NCI-H1930 (cell line): ENCODE measurements around the gene CCDC47.
"Not testable (repeated sequence)": the region's sequence is repeated elsewhere in the genome, so short reads cannot be mapped to it uniquely, and the experiment has no call there.

Experiments used
- DNase-seq, 2 experiments: peaks; one replicate each; lab custom pipeline; 2025; lab: John Stamatoyannopoulos, UW

The CCDC47 gene

DNA sequence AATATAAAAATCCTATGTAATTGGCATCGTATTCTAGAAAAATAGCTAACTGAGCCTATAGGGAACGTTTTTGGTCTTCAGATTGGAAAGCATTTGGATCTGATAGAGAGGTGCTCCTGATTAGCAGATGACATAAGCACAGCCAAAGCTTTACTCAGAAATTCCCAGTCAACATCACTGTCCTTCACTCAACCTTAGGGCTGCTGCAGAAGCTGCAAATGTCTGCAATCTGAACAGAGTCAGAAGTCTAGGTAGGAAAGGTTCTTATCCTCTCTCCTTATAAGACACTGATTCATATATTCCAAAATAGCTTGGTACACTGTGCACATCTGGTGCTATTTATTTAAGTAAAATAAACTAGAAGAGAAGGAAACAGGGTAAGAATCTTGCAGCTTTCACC is 51.0 kb downstream of the CCDC47 start:
- DNase-seq: no peak

DNA sequence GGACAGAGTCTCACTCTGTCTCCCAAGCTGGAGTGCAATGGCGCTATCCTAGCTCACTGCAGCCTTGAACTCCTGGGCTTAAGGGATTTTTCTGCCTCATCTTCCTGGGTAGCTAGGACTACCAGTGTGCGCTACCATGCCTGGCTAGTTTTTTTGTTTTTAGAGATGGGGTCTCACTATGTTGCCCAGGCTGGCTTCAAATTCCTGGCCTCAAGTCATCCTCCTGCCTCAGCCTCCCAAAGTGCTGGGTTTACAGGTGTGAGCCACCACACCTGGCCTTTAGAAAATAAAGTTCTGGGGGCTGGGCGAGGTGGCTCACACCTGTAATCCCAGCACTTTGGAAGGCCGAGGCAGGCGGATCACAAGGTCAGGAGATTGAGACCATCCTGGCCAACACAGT is 53.2 kb downstream of the CCDC47 start:
- DNase-seq: not testable (repeated sequence)

DNA sequence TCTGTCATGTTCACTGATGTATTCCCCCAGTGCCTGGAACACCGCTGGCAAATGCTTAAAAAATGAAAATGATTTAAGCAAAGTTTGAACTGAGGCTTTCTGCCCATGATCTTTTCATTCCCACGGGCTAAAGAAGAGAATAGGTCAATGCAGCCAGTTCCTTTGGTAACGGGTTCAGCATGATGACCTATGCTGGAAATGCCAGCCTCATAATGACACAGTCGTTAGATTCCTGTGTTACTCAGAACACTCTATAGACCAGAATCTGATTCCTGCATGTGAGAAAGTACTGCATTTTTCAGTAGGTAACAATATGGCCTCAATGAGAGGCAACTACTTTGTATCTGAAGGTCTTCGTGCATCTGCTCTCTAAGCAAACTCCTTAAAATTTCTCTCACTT is 54.4 kb downstream of the CCDC47 start:
- DNase-seq: no peak

DNA sequence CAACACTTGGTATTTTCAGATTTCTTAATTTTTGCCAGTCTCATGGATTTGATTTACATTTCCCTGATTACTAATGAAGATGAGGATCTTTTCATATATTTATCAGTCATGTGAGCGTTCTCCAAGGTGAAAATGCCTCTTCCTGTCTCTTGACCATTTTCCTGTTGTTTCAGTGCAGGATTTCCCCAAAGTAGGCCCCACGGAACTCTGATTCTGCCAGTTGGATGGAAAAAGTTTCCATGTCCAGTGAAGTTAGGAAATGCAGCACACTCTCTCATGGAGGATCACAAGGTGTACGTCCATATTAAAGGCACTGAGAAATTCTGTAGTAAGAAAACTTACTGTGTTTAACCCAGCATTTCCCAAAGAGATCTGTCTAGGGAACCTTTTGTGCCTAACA is 57.0 kb downstream of the CCDC47 start:
- DNase-seq: no peak

DNA sequence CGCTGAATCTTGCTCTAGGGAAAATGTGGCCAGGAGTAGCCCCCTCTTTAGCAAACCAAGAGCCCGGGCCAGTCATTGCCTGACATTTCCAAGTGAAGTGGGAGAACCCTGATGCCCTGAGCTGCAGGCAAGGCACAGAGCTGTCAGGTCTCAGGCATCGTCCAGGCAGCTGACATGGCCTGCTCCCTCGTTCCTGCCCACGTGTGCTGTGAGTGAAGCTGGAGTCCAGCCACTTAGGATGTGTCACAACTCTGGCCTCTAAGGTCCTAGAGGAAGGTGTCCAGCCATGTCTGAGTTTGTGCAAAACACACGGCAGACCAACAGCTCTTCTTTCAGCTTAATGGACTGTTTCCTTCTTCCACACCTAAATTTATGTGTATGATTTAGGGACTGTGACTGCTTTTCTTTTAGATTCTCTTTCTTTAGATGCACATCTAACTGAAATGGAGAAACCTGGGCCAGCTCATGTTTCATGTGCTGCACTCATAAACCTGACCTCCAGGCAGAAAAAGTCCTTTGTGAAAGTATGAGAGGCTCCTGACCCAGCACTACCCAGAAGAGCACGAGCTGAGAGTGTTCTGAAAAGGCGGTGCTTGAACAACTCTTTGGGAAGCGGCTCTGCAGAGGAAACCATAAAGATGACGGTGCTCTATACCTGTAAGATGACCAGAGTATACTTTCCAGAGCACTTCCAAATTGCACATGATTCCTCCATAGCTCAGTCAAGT is 58.7 kb downstream of the CCDC47 start:
- DNase-seq: no peak

DNA sequence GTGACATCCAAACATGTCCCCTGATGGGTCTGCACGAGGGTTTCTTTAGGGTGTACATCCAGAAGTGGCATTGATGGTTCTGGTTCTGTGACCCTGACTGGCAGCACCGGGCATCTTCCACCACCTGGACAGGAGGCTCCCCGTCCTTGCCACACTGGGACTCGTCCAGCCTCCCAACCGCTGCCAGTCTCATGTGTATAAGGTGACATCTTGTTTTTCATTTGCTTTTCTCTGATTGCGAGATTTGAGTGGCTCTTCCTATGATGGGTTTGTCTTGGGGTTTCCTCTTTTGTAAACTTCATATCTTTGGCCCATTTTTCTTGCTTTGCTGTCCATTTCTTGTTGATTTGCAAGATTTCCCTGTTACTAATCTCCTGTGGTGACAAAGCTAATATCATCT is 64.3 kb downstream of the CCDC47 start:
- no peak for DNase-seq

DNA sequence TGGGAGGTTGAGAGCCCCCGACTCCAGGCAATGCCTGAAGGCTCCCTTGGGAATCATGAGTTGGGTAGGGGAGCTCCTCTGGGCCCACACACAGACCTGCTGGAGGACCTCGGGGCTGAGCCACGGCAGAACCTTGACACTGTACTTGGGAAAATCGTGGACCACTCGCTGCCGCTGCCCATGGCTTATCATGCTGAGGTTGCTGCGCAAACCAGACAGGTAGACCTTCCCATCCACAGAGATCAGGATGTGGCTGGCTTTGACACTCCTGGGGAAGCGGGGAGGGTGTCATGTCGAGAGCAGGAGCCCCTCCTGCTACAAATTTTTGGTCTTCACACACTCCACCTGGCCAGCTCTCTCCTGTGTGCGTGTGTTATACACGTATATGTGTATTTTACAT is 66.2 kb downstream of the CCDC47 start:
- no peak for DNase-seq

DNA sequence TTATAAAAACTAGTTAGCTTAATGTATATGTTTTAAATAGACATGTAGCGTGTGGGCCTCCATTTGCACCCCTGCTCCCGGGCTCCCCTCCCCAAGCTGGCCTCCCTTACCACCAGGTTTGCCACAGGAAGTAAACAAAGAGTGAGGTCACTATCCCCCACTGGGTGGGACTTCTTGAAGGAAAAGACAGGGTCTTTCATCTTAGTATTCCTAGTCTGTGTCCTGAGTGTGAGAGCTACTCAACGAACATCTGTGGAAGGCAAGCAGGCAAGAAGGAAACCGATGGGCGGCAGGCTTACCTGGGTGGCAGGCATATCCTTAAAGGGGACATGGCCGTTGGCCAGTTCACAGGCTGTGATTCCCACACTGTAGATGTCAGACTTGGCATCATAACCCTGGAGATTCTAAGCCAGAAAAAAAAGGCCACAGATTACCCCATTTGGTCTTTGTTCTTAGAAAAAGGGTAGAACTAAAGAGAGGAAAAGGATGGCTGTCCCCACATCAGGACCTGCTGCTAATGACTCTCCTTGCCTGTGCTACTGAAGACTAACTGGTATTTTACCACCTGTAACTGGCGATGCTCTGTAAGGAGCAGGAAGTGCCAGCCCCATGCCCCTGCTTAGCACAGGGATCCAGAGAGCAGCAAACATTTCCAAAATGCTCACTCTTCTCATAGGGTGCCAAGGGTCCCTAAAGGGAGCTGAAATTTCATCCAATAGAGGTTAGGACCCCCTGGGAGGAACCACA is 66.9 kb downstream of the CCDC47 start:
- DNase-seq: no peak

DNA sequence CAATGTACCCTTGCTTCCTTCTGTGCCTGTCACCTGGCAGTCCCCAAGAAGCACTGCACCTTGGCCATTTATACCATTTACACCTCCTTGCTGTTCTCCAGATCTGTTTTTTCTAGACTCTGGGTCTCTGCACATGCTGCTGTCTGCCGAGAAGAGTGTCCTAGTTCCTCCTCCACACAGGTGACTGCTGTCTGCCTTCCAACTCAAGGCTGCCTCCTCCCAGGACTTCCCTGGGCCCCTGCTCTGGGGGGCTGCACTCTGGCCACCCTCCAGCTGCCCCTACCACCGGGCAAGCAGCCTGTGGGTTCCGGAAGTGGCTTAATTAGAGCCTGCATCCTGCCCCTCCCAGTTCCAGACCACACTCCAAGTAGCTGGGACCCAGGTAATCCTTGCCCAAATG is 67.7 kb downstream of the CCDC47 start:
- DNase-seq: no peak

DNA sequence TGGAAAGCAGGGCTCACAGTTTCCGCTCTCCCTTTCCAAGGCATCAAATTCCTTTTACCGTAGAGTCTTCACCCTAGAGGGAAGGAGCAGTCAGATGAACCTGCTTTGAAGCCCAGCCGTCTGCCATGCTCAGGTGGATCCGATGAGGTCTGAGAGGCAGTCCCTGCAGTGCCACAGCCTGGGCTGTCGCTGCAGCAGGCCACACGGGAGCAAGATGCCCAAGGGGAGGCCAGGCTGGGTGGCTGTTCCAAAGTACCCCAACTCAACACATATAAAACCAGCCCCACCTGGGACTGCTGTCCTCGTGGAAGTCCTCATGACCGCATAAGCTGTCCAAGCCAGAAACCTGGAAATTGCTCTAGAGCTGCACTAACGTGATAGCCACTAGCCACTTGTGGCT is 68.6 kb downstream of the CCDC47 start:
- DNase-seq: no peak

DNA sequence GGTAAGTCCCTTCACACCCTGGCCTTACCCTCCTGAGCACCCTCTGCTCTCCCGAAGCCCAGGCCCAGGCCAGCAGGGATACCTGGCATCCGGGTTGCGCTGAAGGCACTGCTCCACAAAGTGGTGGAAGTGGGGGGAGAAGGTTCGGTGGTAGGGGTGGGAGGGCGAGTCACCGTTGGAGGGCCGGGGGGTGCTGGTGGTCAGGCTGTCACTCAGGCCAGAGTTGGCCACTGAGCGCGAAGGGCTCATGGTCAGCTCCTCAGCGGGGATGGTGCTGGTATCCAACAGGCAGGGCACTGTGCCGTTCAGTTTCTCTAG is 69.2 kb downstream of the CCDC47 start:
- DNase-seq: no peak

DNA sequence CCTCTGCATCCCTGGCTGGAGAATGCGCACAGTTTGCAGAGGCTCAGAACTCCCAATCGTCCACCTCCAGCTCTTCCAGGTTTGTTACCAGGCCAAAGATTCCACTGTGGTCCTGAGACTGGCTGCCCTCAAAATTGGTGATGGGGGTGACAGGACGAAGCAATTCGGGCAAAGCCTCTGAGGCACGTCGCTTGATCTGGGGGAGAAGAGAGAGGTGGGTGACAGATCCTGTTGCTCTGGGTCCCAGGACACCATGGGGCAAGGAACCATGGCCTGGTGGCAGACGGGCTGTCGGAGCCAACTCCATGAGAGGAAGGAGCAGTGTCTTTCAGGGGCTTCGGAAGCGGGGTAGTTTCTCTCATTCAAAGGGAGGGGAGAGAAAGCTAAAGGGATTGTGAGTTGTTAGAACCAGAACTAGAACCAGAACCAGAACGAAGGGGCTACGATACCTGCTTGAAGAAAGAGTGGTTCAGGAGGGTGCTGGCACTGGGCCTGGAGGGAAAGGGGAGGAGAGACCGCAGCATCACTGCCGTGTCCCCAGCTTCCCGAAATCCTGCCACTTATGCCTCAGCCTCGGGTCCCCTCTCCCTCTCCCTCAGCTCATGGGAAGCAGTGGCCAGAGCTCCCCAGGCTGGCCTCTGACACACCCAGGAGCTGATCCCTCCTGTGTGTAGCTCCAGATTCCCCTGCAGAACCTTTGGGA is 69.7 kb downstream of the CCDC47 start:
- DNase-seq: no peak

DNA sequence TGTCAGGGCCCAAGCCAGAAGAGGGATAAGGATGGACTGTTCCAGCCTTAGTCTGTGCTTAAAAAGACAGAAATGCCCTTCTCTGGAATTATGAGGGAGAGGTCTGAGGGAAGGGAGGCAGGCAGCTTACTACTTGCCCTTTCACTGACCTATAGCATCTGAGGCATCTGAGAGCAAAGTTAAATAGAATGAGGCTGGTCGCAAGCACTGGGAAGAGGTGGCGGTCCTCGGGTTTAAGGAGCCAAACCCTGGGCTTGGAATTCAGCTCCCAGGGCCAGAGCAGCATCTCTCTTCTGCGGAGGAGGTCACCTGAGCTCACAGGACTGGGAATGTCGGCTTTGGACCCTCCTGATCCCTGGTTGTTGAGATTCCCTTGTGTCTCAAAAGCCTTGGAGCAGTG is 70.4 kb downstream of the CCDC47 start:
- DNase-seq: no peak

DNA sequence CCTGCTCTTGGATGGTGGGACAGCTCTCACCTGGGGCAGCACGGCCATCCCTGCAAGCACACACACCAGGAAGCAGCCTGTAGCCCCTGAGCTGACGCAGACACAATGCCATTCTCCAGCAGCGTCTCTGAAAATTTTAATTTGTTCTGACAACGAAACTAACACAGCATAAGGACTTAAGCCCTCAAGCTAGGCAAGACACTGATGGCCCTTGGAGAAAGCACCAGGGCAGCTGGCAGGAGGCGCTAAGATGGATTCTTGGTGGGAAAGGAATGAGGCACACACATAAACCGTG is 70.7 kb downstream of the CCDC47 start:
- no peak for DNase-seq

DNA sequence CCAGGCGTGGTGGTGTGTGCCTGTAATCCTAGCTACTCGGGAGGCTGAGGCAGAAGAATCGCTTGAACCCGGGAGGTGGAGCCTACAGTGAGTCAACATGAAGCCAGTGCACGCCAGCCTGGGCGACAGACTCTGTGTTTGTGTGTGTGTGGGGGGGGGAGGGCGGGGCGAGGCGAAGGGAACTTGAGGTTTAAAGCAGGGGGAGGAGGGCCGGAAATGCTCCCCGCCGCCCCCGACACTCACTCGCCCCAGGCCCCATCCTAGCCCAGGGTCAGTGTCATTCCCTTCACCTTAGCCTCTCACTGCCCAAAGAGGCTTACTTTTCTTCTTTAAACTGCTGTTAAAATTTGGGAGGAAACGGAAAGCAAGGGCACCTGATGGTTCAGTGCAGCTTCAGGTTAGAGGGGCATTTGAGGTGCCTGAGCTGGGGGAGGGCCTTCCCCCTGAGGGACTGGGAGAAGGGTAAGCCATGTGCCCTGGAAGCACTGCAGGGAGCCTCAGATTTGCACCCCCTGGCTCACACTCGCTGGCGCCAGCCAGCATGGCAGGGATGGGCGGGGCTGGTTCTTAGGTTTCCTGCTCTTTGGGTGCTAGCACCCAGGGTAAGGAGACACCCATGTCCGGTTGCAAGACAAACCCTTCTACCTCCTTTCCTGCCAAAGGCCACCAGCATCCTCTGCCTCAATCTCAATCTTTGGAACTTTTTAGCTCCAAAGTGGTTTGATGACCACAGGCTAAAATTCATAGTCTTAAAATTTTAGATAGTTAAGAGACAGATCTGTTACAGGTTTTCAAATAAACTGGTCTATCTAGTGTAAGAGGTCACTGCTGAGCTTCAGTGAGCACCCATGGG is 71.3 kb downstream of the CCDC47 start:
- no peak for DNase-seq

DNA sequence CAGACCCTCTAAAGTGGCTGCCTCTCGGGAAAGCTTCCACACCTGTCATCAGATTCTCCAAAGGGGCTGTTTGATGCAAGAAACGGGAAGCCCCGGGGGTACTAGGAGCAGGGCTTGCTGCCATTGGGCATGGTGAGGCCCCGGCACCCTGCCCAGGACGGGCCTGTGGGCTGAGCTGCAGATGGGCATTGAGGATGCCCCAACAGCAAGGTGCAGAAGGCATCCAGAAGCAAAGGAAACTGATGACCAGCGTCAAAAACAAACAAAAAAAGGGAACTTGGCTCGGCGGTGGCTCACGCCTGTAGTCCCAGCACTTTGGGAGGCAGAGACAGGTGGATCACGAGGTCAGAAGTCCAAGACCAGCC is 72.0 kb downstream of the CCDC47 start:
- DNase-seq: no peak

DNA sequence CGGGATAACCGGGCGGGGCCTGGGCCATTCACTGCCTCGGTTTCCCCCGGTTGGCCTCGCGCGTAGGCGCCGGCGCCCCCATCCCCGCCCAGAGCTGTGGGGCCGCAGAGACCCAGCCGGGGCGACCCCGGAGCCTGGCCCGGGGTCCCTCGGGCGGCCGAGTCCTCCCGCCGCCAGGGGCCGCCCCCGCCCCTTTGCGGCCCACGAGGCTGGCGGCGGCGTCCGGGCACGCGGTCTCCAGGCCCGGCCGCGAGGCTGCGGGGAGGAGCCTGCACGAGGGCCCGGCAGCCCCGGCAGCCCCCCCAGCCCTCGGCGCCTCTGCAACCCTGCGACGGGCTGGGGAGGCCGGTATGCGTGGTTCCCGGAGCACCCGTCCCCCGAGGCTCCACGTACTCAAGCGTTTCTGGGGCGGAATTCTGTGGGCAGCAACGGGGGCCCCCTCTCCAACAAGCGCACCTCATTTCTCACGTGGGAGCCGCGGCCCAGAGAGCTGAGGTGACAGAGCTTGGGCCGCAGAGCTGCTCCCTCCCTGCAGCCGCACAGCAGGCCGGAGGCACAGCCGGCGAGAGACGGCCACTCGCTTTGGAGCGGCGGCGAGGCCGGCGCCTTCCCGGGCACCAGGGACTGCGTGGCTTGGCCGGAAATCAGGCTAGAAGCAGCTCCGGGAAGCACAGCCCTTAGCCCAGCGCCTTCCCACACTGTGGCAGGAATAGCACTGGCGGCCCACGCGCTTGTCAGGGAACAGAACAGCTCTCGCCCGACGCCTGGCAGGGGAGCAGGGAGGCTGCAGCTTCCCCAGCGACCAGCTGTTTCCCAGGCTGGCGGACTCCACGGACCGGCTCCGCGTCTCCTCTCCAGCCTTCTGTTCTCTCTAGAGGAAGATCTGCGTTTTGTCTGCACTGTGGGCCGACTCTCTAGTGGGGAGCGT is 72.6 kb downstream of the CCDC47 start:
- peak; percentile 42 to 64 for DNase-seq

DNA sequence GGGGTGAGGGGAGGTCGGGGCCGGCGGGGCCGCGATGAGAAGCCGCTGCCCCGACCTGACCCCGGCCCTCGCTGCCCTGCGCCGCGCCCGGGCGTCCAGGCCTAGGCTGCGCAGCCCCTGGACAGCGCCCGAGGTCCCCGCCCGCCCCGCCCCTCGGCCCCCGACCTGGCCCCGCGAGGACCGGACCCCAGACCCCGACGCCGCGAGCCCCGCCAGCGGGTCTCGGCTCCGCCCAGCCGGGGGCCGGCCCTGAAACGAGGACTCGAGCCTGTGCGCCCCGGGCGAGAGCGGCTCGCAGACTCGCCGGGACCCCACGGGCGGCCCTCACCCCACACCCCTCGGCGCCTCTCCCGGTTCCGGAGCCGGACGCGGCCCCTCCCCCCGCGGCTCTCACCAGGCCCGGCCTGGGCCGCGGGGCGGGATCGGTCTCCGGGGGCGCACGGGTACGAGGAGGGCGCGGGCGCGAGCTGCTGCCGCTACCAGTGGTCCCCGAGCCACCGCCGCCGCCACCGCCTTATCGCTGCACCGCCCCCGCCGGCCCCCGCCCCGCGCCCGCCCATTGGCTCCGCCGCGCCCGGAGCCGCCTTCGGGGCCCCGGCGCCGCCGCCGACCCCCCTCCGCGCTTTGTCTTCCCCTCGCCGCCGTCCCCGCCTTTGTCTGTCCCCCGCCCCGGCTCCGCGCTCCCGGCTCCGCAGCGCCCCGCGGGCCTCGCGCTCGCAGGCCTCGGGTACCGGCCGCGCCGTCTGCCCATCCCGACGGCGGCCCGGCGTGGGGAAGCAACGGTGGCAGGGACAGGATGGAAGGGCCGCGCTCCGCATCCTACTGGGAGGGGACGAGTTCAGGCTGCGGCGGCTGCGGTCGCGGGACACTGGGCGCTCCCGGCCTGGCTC is 73.5 kb downstream of the CCDC47 start, which contains the start of gene LIMD2:
TSS of gene LIMD2 (minus strand) at position 488 of the 890 bp plus-strand sequence. CDS start 827 bp downstream, outside the sequence.
- peak; percentile 72 to 82 for DNase-seq

DNA sequence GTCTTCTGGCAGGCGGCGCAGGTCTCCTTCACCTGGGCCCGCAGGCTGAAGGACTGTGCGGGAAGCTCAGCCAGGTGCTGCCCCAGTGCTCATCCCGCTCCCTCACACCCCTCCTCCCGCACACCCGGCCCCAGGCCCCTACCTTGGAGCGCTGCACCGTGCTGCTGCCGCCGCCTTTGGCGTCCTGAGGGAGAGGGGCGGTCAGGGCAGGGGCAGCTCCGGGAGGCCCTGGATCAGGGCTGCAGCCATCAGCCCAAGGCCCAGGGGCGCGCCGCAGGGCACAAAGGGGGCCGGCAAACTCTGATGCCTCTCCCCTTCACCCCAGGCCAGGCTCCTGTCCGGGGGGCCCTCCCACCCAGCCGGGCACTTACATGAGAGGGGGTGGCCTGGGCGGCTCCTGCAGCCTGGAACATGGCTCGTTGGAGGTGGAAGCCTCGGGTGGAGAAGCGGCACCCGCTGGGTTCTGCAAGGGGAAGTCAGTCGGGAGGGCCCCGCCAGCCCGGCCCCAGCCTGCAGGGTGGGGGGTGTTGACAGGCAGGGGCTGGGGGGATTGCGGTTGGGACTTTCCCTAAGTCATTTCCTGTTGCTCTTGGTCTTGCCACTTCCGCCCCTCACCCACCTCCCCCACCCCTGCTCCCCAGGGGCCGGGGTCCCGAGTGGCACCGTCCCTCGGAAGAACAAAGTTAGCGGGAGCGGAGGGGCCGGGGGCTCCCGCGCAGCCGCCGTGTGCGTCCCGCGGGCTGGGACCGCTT is 74.3 kb downstream of the CCDC47 start:
- no peak for DNase-seq
